K562 (cell line): ENCODE data around the gene SYT13. TPM values are rescaled to one million over a fixed set of nuclear protein-coding genes. Genes with fewer than 3 reads are reported as not detected.

ENCODE experiments used
- BRF2 ChIP-seq: IDR thresholded peaks from 3 replicates; pipeline ENCODE4 v1.6.1; 2011; ENCODE audit warnings: borderline replicate concordance, mild to moderate bottlenecking; ENCODE audit not compliant: insufficient read length, insufficient read depth
- EGR1 ChIP-seq: fragments of 450-650 bp; conservative IDR thresholded peaks from 2 replicates; pipeline ENCODE4 v1.6.1; 2017; ENCODE audit warnings: mild to moderate bottlenecking
- PHF21A ChIP-seq: fragments of 450-650 bp; IDR thresholded peaks from 2 replicates; pipeline ENCODE4 v1.6.1; 2017; ENCODE audit warnings: low read depth, borderline replicate concordance
- POLR2G ChIP-seq: fragments of 200-400 bp; formaldehyde crosslinking; IDR thresholded peaks from 2 replicates; pipeline ENCODE4 v1.6.1; 2017; ENCODE audit warnings: low read depth, mild to moderate bottlenecking, antibody characterized with exemption, low read length, moderate library complexity
- PRDM10 ChIP-seq: fragments of 450-650 bp; IDR thresholded peaks from 2 replicates; pipeline ENCODE4 v1.6.1; 2018; ENCODE audit not compliant: partially characterized antibody
- SMAD2 ChIP-seq: fragments of 150-350 bp; IDR thresholded peaks from 2 replicates; pipeline ENCODE4 v1.6.1; 2014; ENCODE audit warnings: low read depth, mild to moderate bottlenecking, low read length
- TOE1 ChIP-seq, 2 experiments: fragments of 450-650 bp in 1 of 2; sonication (generic) in 1 of 2; formaldehyde crosslinking in 1 of 2; IDR thresholded peaks; 2 replicates each; pipeline versions ENCODE4 v1.7.1 to v1.8.0; 2016 to 2022; ENCODE audit warnings: borderline replicate concordance in 2 of 2, mild to moderate bottlenecking in 2 of 2, antibody characterized with exemption in 1 of 2, inconsistent platforms in 1 of 2, low read depth in 1 of 2, missing genetic modification reagents in 1 of 2, moderate library complexity in 1 of 2
- polyA plus RNA-seq, 8 experiments: library from polyadenylated mRNA; depleted of rRNA in 4 of 8; stranded (reverse) in 5 of 8; unstranded in 3 of 8; fragments of >200 nt; fragmentation: Nextera tagmentation in 2 of 8; fragmentation: Illumina TruSeq in 1 of 8; extraction: Ambion mirVana in 2 of 8; extraction: Trizol in 1 of 8; gene quantifications; 2 replicates each; pipeline versions ENCODE4 v1.2.1 to v1.2.3, GENCODE V29; 2011 to 2014; ENCODE audit warnings: inconsistent platforms in 1 of 8, missing spikeins in 1 of 8
- total RNA-seq, 7 experiments: library from RNA; depleted of rRNA in 6 of 7; stranded (reverse); fragments of >200 nt in 6 of 7; fragmentation: Illumina TruSeq in 2 of 7; extraction: Trizol in 2 of 7; gene quantifications; 2 replicates each; pipeline versions ENCODE4 v1.2.1 to v1.2.3, GENCODE V29; 2011 to 2021; ENCODE audit warnings: low replicate concordance in 1 of 7
- TF ChIP-seq, protein P1 (sequence below): fragments of 250-450 bp; sonication (Bioruptor Pico); IDR thresholded peaks from 2 replicates; pipeline ENCODE4 v1.4.0; 2020; ENCODE audit warnings: borderline replicate concordance
- TF ChIP-seq, protein P2 (sequence below): fragments of 450-650 bp; conservative IDR thresholded peaks from 2 replicates; pipeline ENCODE4 v1.6.1; 2016; ENCODE audit warnings: missing genetic modification characterization, low read depth, mild to moderate bottlenecking, control low read depth, missing compliant biosample characterization

SYT13 gene
- total and polyA plus RNA-seq, 9 of the 15 experiments (the other 6 are each of a cell fraction or from before 2014, with no cell fraction given), result under 0.01 to 0.13 (median 0.08) TPM; not detected in 2

- TF ChIP-seq PRDM10, result peak; percentile 24
- TF ChIP-seq, protein P1, sequence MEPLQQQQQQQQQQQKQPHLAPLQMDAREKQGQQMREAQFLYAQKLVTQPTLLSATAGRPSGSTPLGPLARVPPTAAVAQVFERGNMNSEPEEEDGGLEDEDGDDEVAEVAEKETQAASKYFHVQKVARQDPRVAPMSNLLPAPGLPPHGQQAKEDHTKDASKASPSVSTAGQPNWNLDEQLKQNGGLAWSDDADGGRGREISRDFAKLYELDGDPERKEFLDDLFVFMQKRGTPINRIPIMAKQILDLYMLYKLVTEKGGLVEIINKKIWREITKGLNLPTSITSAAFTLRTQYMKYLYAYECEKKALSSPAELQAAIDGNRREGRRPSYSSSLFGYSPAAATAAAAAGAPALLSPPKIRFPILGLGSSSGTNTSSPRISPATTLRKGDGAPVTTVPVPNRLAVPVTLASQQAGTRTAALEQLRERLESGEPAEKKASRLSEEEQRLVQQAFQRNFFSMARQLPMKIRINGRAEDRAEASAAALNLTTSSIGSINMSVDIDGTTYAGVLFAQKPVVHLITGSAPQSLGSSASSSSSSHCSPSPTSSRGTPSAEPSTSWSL (CRISPR knock-in tag), result no peak
- TF ChIP-seq SMAD2, result no peak
- TF ChIP-seq BRF2, result no peak
- no peak for TF ChIP-seq TOE1 (IDR thresholded peaks at IDR 0.05; ENCODE audit: borderline replicate concordance)
- TF ChIP-seq TOE1 (CRISPR knock-in tag; IDR thresholded peaks at IDR 0.05; ENCODE audit: borderline replicate concordance, low read depth), result no peak
- 0 out of 2 replicates have a peak, but pooled peaks have one; percentile 22 for TF ChIP-seq EGR1
- TF ChIP-seq, protein P2, sequence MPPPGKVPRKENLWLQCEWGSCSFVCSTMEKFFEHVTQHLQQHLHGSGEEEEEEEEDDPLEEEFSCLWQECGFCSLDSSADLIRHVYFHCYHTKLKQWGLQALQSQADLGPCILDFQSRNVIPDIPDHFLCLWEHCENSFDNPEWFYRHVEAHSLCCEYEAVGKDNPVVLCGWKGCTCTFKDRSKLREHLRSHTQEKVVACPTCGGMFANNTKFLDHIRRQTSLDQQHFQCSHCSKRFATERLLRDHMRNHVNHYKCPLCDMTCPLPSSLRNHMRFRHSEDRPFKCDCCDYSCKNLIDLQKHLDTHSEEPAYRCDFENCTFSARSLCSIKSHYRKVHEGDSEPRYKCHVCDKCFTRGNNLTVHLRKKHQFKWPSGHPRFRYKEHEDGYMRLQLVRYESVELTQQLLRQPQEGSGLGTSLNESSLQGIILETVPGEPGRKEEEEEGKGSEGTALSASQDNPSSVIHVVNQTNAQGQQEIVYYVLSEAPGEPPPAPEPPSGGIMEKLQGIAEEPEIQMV (tag), result no peak
- no peak for TF ChIP-seq POLR2G
- no peak for TF ChIP-seq PHF21A
Observed at GRCh38 chr11:45264839-45265515, 21.2 kb downstream of the SYT13 start (continued).
